ENCODE measurements around the gene HNRNPA1L2. TPM values are rescaled to one million over a fixed set of nuclear protein-coding genes. Genes with fewer than 3 reads are reported as not detected.
"Not testable (repeated sequence)": the region's sequence is repeated elsewhere in the genome, so short reads cannot be mapped to it uniquely, and the experiment has no call there.

The HNRNPA1L2 gene
- total RNA-seq, 4 donors from 2014 or later: 4.4 to 9.7 (median 5.6) TPM

- Histone ChIP-seq H3K4me3 (replicated peaks in 1 of 3) (no peak overlapping the region), H3K36me3 (no peaks in the 10 kb centered on the region), H3K4me1 (peaks cover 6 to 8% of the 10 kb centered on the region in 2 donors), H3K27me3 (no peaks in the 10 kb centered on the region), H3K27ac (no peak overlapping the region), H3K9me3 (no peaks in the 10 kb centered on the region)
- DNase-seq: no peak
- 94 to 96% methylated on average over 4 of the region's 4 CpGs for WGBS, 2 donors
- TF ChIP-seq CTCF (IDR thresholded peaks at IDR 0.05) (no peak), POLR2A (IDR thresholded peaks at IDR 0.05) (no peak)
- intact Hi-C loops (cut with DNase I): no loop called here
These were observed 27.0 kb upstream of the HNRNPA1L2 start for GRCh38 chr13:52615134-52615801.

- Histone ChIP-seq H3K4me3 (replicated peaks in 1 of 3) (no peak overlapping the region), H3K27ac (no peak overlapping the region), H3K36me3 (no peaks in the 10 kb centered on the region), H3K9me3 (no peaks in the 10 kb centered on the region), H3K4me1 (peaks cover 6 to 8% of the 10 kb centered on the region in 2 donors), H3K27me3 (no peaks in the 10 kb centered on the region)
- intact Hi-C loops (cut with DNase I): no loop called here
- 88 to 92% methylated on average over 5 of the region's 5 CpGs for WGBS, 2 donors
- no peak for TF ChIP-seq POLR2A (IDR thresholded peaks at IDR 0.05)
- TF ChIP-seq CTCF (IDR thresholded peaks at IDR 0.05): no peak
- no peak for DNase-seq
These were observed 26.4 kb upstream of the HNRNPA1L2 start for GRCh38 chr13:52615812-52616211.

- peak in 1 of 2 donors; percentile 58 for TF ChIP-seq POLR2A (IDR thresholded peaks at IDR 0.05)
- TF ChIP-seq CTCF (IDR thresholded peaks at IDR 0.05): no peak
- no peaks in the 10 kb centered on the region for H3K9me3 ChIP-seq
- peaks cover 6 to 8% of the 10 kb centered on the region in 2 donors for H3K4me1 ChIP-seq
- peak overlapping the region; percentile 37 to 70 (median 70) for H3K27ac ChIP-seq
- no peaks in the 10 kb centered on the region for H3K27me3 ChIP-seq
- DNase-seq: peak; percentile 82 to 86
- peak overlapping the region; percentile 31 to 63 (median 63) for H3K4me3 ChIP-seq (replicated peaks in 1 of 3)
- intact Hi-C loops (cut with DNase I): no loop called here
- WGBS, 2 donors: 1 to 2% methylated on average over 47 to 51 of the region's 51 CpGs
- H3K36me3 ChIP-seq: no peaks in the 10 kb centered on the region
These were observed 24.9 kb upstream of the HNRNPA1L2 start for GRCh38 chr13:52617070-52618060.

GRCh38 chr13:52631083-52631690 lies 11.0 kb upstream of the HNRNPA1L2 start:
- DNase-seq; H3K9me3 ChIP-seq; H3K4me3 ChIP-seq (replicated peaks in 1 of 3); H3K4me1 ChIP-seq; intact Hi-C loops (cut with DNase I); H3K27me3 ChIP-seq; H3K27ac ChIP-seq: not testable (repeated sequence)
- H3K36me3 ChIP-seq: peaks cover 8 to 16% of the 10 kb centered on the region in 2 donors
- whole genome bisulfite sequencing, 2 donors: 80 to 85% methylated on average over 7 of the region's 7 CpGs

DNA sequence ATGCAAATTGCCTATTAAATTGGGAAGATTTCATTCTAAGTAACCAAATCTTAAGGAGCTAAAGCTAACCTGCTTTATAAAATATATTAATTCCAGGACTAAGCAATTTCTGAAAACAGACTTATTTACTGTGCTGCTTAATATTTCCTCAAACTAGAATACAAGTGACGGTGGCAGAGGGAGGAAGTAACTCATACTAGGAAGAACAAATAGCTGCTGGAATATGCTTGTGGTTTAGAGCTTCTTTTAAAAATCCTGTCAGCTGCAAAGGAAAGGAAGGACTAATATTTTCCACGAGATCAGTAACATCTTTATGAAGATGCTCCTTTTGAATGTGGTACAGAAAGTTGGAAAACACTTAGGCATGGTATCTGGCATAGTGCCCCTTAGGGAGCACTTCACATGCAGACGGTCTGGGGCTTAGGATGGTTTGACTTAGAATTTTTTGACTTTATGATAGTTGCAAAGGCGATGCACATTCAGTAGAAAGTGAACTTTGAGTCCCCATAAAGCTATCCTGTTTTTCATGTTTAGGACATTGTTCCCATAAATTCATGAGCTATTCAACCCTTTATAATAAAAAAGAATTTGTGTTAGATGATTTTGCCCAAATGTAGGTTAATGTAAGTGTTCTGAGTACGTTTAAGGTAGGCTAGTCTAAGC lies 3.4 kb upstream of the HNRNPA1L2 start:
- 85 to 89% methylated on average over 5 of the region's 5 CpGs for WGBS, 2 donors
- no peak for DNase-seq
- H3K4me1 ChIP-seq: peaks cover 6 to 11% of the 10 kb centered on the region in 2 donors
- TF ChIP-seq CTCF (IDR thresholded peaks at IDR 0.05) (no peak), POLR2A (IDR thresholded peaks at IDR 0.05) (no peak)
- intact Hi-C loops (cut with DNase I): no loop called here
- H3K36me3 ChIP-seq: no peaks in the 10 kb centered on the region
- H3K27me3 ChIP-seq: no peaks in the 10 kb centered on the region
- H3K27ac ChIP-seq: peak overlapping the region in 2 of 3 donors; percentile 8 to 28
- no peaks in the 10 kb centered on the region for H3K9me3 ChIP-seq
- no peak overlapping the region for H3K4me3 ChIP-seq (replicated peaks in 1 of 3)
